Amniotic stem cell (primary cell): Measurements from ENCODE around the gene FSD1L.
"Not testable (repeated sequence)": the region's sequence is repeated elsewhere in the genome, so short reads cannot be mapped to it uniquely, and the experiment has no call there.

Experiments used
- DNase-seq: peaks from one replicate; lab custom pipeline; 2025; lab: John Stamatoyannopoulos, UW

The FSD1L gene

DNA sequence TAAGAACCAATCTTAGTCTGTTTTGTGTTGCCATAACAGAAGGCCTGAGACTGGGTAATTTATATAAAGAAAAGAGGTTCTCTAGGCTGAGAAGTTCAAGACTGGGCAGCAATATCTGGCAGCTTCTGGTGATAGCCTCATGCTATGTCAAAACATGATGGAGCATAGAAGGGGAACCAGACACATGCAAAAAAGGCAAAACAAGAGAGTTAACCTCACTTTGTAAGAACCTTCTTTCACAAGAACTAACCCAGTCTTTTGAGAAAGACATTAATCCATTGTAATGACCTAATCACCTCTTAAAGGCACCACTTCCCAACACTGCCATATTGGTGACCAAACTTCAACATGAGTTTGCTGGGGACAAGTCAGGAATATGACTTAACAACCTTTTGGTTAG is 37.3 kb downstream of the FSD1L start:
- DNase-seq = no peak

DNA sequence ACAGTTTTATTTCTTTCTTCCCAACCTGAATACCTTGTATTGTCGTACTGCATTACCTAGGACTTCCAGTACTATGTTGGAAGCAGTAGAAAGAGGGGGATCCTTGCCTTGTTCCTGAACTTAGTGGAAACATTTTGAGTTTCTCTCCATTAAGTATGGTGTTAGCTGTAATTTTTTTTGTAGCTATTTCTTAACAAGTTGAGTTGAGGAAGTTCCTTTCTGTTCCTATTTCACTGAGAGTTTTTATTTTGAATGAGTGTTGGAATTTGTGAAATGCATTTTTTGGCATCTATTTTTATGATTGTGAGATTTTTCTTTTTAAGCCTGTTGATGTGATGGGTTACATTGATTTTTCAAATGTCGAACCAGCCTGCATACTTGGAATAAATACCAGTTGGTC is 49.0 kb downstream of the FSD1L start:
- DNase-seq = no peak

DNA sequence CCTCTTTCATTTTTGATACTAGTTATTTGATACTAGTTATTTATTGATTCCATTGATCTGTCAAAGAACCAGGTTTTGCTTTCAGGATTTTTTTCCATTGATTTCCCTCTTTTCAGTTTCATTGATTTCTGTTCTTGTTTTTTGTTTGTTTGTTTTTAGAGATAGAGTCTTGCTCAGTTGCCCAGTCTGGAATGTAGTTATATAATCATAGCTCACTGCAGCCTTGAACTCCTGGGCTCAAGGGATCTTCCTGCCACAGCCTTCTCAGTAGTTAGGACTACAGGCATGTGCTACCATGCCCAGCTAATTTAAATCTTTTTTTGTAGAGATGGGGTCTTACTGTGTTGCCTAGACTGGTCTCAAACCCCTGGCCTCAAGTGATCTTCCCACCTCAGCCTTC is 49.9 kb downstream of the FSD1L start:
- no peak for DNase-seq

DNA sequence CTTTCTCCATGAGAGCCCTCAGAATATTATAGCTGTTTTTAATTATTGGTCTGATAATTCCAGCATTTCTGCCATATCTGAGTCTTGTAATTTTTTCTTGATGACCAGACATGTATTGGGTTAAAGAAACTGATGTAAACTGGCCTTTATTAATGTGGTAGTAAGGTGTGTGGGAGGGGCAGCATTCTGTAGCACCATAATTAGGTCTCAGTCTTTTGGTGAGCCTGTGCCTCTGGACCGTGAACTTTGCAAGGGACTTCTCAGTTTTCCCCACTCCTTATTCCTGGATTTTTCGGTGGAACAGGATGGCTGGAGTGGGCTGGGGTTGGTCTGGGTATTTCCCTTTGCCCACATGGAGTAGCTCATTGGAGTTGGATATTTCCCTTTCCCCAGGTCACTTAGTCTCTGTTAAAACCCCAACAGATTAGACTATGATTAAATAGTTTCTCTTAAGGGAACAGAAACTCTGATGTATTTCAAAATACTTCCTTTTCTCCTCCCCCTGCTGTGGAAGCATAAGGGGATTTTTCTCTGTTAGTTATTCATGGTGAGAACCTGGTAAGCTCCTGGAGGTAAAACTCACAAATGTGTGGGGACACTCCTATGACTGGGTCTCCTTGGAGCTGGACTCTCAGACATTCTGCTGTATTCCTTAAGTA is 52.4 kb downstream of the FSD1L start:
- no peak for DNase-seq

DNA sequence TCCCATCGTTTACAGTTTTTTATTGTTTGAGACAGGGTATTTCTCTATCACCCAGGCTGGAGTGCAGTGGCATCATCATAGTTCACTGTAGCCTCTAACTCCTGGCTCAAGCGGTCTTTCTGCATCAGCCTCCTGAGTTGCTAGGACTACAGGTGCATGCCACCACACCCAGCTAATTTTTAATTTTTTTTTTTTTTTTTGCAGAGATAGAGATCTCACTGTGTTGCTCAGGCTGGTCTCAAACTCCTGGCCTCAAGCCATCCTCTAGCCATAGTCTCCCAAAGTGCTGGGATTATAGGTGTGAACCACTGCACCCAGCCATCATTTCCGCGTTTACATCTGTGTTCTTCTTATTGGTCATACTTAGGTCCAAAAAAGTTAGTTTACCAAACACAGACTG is 53.6 kb downstream of the FSD1L start:
- no peak for DNase-seq

DNA sequence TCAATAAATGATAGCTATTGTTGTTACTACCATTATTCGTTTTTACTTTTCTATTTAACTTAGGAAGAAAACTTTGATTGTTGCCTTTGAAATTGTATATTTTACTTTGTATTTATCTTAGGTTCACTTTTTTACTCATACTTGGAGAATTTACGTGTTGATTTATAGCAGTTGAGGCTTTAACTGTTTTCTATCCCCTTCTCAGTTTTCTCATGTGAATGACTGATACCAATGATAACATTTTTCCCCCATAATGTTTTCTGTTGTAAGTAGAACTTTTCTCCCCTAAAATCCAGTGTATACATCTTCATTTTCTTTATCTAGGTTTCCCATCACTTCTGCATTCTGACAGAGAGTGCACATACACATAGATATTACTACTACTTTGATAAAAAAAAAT is 54.4 kb downstream of the FSD1L start:
- no peak for DNase-seq

DNA sequence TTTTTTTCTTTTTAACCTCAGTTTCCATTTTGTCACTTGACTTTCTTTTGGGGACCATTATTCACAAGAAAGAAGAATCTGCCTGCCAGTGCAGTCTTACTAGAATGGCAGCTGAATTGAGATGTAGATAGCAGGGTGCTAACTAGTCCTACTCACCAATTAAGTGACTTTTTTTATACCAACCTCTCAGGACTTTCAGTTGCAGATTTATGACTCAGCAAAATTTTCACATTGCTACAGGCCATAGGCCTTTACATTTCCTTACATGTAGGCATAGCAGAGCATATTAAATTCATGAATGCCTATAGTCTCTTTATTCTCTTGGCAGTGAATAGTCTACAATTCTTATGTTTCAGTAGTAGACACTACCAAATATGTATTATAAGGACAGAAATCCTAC is 56.0 kb downstream of the FSD1L start:
- DNase-seq = no peak

DNA sequence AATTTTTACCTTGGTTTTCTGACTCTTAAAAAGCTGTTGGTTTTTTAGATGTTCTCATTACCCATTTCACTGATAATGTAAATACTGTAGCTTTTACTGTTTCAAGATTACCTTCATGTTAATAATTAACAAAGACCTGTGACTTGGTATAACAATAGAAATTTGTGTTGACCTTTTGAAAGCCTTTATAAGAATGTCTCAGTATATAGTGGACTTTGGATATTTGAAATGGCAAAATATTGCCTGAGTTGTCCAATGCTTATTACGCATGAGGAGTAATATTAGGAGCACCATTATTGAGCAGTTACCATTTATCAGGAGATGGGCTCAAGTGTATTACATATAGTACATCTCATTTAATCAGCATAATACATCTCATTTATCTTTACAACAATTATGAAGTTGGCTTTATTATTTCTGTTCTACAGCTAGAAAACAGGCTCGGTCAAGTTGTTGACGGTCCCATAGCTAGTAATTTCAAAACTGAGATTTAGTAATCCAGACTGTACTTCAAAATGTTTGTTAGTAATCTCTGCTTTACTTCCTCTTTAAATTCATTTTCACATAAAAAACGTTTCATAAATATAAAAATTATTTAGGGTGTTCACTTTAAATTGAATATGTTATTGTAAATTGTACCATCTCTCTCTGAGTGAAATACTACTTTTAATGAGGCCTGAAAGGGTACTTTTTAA is 59.4 kb downstream of the FSD1L start:
- DNase-seq = no peak

DNA sequence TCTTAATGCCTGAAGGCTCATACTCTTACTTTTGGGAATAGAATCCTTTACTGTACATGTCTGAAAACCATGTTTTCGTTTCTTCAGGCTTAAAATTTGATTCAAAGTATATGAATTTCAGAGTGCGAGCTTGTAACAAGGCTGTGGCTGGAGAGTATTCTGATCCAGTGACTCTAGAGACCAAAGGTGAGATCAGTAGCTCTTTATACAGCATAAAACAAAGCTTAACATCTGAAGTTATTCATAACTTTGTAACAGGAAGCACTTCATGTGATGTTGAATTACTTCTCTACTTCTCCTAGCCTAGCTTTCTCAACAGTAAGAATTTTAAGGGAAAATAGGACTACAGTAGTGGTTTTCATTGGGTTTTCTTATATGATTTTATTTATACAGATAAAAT is 60.7 kb downstream of the FSD1L start:
- DNase-seq = no peak

DNA sequence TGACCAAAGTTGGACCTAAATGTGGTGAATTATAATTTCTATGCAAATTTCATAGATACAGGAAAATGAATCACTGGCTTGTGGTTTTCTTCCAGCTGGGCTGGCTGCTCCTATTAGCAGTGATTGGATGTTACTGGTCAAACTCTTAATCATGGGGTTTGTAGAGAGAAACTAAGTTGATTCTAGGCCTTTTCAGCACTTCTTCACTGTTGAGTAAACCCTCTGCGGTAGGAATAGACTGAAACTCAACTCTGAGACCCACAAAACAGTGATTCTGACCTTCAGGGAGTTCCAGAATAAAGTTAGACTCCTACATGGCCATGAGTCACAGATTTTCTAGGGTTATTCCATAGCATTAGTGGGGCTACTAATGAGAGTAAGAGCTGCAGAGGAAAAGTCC is 62.2 kb downstream of the FSD1L start:
- no peak for DNase-seq

DNA sequence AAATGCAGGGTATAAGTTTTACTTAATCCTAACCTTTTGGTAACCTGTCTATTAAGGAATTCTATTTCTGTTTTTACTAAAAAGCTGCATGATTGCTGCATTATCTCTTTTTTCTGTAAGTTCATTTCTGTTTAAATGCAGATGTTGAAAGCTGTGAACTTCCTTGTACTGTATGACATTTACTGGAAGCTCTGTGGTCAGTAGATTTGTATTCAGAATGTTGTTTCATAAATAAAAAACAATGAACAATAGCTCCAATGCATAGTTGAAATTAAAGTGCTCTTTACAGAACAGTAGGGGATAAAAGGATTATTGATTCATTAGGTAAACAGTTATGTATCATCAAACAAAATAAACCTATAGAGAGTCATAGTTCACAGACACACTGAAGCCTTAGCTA is 63.6 kb downstream of the FSD1L start:
- DNase-seq = no peak

DNA sequence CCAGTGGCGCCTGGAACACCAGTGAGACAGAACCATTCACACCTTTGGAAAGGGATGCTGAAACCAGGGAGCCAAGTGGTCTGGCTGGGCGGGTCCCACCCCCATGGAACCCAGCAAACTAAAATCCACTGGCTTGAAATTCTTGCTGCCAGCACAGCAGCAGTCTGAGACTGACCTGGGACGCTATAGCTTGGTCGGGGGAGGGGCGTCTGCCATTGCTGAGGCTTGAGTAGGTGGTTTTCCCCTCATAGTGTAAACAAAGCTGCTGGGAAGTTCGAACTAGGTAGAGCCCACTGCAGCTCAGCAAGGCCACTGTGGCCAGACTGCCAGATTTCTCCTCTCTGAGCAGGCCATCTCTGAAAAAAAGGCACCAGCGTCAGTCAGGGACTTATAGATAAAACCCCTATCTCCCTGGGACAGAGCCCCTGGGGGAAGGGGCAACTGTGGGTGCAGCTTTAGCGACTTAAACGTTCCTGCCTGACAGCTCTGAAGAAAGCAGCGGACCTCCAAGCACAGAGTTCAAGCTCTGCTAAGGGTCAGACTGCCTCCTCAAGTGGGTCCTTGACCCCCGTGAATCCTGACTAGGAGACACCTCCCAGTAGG is 68.1 kb downstream of the FSD1L start:
- no peak for DNase-seq

DNA sequence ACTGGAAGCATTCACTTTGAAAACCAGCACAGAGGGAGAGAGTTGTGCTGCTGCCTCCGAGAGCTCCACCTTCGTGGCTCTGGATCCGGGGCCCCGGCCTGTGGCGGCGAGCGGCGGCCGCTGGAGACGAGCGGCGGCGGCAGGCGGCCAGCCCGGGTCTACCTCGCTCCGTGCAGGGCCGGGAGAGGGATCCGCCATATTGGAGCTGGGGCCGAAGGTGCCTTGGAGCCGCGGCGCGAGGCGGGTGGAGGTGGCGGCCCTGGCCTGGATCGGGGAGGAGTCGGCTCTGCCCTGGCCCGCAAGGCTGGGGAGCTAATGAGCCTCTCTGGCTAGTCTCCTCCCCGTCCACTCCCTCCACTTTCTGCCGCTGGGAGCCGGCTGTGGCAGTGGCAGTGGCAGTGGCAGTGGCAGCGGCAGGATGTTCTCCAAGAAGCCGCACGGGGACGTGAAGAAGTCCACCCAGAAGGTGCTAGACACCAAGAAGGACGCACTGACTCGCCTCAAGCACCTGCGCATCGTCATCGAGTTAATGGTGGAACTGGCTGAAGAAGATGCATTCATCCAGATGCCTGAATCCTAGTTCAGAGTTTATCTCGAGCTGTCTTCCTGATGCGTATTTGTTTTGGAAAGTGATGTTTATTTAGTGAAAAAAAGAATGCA is 72.0 kb downstream of the FSD1L start:
- DNase-seq = not testable (repeated sequence)

DNA sequence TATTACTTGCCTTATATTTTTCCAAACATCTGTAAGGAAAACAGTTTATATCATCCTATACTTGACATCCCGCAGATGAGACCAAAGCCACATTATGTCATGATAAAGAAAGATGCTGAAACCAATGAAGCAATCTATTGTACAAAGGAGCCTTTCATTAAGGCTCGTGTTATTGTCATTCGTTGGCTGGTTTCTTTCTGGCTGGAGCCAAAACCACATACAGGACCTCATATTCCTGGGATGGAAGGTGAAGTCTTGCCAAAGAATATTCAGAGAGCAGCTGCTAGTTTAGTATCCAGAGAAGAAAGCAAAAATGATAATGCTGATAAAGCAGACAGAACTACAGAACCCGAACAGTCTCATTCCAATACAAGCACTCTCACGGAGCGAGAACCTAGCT is 73.2 kb downstream of the FSD1L start:
- not testable (repeated sequence) for DNase-seq

DNA sequence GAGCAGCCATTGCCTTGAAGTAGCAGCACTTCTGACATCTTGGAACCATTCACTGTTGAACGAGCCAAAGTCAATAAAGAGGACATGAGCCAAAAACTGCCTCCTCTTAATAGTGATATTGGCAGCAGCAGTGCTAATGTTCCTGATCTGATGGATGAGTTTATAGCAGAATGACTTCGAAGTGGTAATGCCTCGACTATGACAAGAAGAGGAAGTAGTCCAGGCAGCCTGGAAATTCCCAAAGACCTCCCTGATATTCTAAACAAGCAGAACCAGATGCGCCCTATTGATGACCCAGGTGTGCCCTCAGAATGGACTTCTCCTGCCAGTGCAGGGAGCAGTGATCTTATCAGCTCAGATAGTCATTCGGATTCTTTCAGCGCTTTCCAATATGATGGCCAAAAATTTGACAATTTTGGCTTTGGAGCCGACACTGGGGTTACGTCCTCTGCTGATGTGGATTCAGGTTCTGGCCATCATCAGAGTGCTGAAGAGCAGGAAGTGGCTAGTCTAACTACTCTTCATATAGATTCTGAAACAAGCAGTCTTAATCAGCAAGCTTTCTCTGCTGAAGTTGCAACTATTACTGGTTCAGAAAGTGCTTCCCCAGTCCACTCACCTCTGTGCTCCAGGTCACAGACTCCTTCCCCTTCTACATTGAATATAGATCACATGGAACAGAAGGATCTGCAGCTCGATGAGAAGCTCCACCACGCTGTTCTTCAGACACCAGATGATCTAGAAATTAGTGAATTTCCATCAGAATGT is 75.0 kb downstream of the FSD1L start:
- not testable (repeated sequence) for DNase-seq

DNA sequence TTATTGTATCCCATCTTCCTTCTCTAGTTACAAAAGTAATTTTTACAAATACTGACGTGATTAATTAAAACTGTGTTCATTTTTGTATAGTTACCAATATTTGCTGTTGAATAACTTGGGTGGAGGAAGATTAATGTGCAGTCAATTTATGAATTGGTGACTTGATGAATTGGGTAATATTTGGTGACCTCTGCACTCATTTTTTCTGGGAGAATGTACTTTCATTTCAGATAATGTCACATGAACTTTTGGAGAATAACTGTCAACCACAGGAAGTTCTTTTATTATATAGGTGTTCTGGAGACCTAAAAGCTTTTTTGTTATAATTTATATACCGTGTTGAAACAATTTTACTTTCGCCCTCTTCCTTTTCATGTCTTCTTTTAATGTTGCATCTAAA is 83.7 kb downstream of the FSD1L start:
- no peak for DNase-seq

DNA sequence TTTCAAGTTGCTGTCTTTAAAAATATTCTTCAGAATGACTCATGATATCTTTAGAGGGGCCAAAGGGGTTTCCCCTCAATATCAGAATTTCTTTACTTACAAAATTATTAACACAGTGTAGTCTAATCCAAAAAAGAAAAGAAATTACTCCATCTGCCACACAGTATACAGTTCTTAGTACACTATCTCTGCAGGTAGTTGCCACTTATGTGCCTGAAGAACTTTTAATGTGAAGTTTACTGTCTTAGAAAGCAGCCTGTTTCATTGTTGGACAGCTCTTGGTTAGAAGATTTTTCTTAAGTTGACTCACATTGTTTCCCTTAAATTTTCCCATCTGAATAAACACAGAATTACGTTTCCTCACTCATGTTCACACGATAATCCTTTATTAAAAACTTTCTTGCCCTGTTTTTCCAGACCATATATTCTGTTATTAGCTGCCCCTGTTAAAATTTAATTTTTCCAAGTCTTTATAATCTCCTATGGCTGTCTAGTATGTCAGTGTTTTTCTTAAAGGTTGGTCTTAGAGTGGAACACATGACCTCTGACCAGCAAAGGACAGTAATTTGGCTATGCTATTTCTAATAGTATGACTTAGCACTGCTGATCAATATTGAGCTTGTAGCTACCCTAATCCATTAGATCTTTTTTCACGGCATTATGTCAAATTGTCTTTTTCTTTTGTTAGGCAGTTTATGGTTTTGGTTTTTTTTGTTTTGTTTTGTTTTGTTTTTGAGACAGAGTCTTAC is 88.3 kb downstream of the FSD1L start:
- no peak for DNase-seq

DNA sequence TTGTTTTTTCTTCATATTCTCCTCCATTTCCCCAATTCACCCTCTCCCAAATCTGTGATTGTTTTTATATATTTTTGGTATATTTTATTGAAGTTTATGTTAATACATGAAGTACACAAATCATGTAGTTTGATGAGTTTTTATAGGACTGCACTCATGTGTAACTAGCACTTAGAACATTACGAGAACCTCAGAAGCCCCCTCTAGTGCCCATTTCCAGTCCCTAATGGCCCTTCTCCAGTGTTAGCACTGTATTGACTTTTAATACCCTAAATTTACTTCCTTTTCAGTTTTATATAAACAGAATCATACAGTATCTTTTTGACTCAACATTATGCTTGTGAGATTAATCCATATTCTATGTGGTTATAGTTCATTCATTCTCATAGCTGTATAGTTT is 91.6 kb downstream of the FSD1L start:
- DNase-seq = no peak

DNA sequence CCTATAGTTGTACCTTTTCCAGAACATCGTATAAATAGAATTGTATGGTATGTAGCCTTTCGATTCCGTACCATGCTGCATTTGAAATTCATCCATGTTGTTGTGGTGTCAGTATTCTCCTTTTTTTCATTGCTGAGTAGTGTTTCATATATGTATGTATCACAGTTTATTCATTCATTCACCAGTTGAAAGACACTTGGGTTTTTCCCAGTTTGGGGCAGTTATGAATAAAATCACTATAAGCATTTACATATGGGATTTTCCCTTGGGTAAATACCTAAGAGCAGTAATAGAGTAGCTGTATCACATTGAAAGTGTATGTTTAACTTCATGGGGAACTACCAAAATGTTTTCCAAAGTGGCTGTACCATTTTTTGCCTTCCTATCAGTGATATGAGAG is 94.0 kb downstream of the FSD1L start:
- no peak for DNase-seq

DNA sequence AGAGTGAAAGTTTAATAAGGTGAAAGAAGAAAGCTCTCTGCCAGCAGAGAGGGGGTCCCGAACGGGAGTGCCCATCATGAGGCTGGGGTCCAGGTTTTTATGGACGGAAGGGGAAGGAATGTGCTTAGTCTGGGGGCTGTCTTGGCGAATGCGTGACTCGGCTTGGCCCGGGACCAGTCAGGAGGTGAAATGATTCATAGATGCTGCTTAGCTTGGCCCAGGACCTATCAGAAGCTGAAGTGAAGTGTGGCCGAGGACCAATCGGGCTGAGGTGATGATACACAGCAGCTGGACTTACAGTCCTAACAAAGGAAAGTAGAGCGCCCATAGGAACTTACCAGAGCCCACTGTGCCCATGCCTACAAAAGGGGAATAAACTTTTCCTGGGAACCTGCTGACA is 106.2 kb downstream of the FSD1L start:
- no peak for DNase-seq

DNA sequence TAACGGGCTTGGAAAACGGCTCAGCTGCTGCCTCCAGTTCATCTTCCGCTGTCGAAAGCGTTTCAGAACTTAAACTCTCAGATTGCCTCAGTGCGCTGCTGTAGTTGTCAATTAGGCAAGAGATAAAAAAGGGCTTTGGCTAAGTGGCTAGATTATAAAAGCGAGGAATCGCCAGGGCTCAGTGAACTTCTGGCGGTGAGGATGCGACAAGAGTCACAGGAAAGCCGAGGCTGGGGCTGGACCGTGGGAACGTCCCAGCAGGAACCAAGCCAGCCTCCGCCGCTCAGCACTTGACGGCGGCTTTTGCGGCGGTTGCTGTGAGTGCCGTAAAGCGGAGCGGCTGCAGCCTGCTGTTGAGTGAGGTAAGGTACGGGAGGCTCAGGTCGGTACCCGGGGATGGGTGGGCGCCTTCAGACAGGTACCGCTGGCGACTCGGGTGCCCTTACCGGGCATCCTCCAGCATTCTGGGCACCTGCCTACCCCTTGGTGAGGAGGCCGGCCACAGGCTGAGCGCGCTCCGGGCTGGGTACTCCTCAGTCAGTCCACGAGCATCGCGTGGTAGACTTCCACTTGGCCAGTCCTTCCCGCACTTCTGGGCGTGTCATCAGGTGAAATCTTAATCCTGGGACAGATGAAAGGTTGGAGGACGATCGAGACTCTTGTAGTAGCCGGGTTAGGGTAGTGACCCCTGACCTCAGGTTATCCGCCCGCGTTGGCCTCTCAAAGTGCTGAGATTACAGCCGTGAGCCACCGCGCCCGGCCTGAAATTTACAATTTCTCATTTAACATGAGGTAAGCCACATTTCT is 110.2 kb downstream of the FSD1L start, which contains the start of gene FKTN:
Gene FKTN, plus strand, starts transcription at position 328 of the 807 bp plus-strand sequence. CDS start 16,902 bp downstream, outside the sequence.
- peak; percentile 56 for DNase-seq
